Stimulated activated CD8-positive, alpha-beta memory T cell treated with anti-CD3 and anti-CD28 coated beads, Interleukin-7, amount 100 ng/mL, for 4 hours (primary cell): ENCODE results near the gene ZC3H6.

ENCODE experiments used
- DNase-seq, 2 donors: peaks; one replicate each; pipeline ENCODE4 v3.0.0-alpha.2; 2020; ENCODE audit warnings: low read depth in 2 of 2

Gene ZC3H6

DNA sequence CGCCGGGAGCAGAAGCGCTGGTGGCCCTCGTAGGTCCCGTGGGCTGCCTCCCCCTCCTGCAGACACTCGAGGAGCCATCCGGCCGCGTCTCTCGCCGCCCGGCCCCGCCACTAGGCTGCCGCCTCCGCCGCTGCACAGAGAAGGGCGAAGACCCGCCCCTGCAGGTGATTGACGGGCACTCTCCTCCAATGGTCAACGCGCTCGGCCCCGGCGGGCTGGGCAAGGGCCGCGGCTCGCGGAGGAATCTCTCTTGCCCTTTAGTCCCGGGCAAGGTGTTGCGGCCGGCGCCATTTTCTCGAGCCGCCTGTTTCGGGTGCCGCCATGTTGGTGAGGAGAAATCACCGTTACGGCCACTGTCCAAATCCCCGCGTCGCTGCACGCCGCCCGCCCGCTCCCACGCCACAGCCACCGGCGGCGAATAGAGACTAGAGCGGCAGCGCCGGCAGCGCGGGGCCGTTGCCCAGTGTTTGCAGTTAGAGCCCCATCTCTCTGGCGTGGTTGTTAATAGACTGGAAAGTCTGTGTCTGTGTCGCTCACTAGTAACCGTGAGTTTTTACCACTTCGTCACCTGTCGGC, at the start of gene ZC3H6:
Gene ZC3H6 (plus strand): TSS at position 287 of the 576 bp plus-strand sequence. CDS start 398 bp downstream, outside the sequence.
- peak; percentile 97 to 98 for DNase-seq

DNA sequence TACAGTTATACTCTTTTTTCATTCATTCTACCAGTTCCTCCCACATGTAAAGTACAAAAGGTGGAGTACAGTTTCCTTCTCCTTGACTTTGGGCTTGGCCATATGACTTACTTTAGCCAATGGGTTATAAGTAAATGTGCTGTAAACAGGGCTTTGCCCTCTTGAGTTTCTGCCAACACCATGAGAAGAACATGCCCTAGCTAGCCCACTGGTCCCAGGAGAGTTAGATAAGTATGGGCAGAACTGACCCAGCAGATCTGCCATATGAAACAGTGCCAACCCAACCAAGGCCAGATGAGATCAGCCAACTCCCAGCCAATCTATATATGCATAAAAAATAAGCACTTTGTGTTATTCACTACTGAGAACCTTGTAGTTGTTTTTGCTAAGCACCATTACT, 46.0 kb upstream of the ZC3H6 start:
- no peak for DNase-seq

DNA sequence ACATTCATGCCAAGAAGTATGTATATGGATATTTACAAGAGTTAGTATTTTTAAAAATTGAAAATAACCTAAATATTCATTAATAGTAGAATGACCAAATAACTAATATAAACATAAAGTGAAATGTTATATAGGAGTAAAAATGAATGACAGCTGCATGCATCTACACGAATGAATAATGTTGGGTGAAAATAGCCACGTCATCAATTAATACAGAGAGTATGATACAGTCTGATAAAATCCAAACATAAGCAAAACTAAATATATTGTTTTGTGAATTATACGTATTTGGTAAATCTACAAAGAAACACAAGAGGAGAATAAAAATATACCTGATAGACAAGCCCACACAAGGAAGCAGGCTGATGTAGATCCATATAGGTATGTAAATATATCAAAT, 45.0 kb upstream of the ZC3H6 start:
- no peak for DNase-seq

DNA sequence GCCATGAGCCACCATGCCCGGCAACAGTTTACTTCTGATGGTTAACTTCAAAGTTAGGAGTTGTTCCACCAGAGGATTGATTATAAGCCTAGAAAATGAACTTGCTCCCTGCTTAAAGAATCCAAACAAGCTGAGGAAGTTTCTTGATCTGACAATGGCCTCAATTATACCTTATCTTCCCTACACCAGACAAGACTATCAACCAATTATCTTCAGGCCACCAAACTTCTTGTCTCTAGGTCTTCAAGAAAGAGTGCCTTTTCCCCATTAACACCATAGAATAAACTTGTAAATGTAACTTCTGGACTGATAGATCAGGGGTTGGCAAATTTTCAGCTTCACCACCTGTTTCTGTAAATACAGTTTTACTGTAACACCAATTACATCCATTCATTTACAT, 35.5 kb upstream of the ZC3H6 start:
- DNase-seq, result no peak

- DNase-seq, result no peak
Observed at GRCh38 chr2:112242384-112242783, 33.0 kb upstream of the ZC3H6 start.

- DNase-seq, result no peak
Observed at GRCh38 chr2:112243233-112243632, 32.2 kb upstream of the ZC3H6 start.

DNA sequence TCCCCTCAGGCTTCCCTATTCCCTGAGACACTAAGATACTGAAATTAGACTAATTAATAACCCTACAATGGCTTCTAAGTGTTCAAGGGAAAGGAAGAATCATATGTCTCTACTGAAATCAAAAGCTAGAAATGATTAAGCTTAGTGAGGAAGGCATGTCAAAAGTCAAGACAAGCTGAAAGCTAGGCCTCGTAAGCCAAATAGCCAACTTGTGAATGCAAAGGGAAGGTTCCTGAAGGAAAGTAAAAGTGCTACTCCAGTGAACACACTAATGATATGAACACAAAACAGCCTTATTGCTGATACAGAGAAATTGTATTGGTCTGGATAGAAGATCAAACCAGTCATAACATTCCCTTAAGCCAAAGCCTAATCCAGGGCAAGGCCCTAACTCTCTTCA, 30.5 kb upstream of the ZC3H6 start:
- DNase-seq, result no peak

DNA sequence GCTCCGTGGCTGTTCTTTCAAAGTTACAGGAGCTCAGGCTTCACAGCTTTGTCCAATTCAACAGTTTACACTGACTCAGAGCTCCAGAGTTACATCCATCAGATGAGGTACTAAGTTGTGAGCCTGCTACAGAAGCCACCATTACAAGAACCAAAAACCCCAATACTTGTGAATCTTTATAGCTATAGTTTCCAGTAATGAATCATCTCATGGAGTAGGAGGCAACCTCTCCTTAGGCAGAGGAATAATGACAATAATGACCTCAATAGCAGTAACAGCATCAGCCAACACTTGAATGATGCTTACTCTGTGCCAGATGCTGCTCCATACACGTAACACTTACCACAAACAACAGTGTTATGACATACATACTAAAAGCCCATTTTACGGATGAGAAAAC, 24.1 kb upstream of the ZC3H6 start:
- no peak for DNase-seq

GRCh38 chr2:112253261-112253815, 22.1 kb upstream of the ZC3H6 start:
- no peak for DNase-seq

GRCh38 chr2:112254466-112255240, 20.7 kb upstream of the ZC3H6 start, which contains the start of gene ZC3H8:
ZC3H8 (minus strand) TSS chr2:112255042; CDS start chr2:112254981, 61 bp downstream.
- DNase-seq, result peak; percentile 91 to 94

DNA sequence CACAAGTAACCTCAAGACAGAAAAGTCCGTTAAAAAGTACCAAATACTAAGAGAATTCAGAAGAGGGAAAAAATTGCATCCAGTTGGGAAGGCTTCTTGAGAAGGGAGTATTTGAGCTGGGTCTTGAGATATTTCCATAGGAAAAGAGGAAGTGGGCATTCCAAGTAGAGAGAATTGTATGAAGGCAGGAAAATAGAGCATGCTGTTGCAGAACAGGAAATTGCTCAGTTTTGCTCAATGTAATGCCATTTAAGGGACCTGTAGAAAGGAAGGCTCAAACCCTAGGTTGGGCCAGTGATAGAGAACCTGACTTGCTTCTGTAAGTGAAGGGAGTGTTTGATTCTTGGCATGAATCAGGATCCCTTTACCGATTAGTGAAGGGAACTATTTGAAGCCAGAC, 19.5 kb upstream of the ZC3H6 start:
- no peak for DNase-seq

DNA sequence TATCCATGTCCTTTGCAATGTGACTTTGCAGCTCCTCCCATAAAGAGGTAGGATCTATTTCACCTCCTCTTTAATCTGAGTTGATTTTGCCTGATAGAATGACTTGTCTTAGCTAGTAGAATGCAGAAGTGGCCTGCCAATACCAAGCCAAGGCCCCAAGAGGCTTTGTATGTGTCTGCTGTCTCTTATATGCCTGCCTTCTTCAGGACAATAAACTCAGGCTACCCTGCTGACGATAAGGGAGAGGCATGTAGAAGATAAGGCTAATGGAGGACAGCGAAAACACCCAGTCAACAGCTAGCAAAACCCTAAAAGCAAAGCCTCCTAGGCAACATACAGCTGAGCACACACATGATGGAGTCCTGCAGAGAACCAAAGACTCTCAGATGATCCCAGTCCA, 18.7 kb upstream of the ZC3H6 start:
- no peak for DNase-seq

GRCh38 chr2:112257575-112257974, 17.8 kb upstream of the ZC3H6 start:
- DNase-seq, result no peak

GRCh38 chr2:112259509-112260294, 15.7 kb upstream of the ZC3H6 start:
- DNase-seq, result peak; percentile 70 to 74

DNA sequence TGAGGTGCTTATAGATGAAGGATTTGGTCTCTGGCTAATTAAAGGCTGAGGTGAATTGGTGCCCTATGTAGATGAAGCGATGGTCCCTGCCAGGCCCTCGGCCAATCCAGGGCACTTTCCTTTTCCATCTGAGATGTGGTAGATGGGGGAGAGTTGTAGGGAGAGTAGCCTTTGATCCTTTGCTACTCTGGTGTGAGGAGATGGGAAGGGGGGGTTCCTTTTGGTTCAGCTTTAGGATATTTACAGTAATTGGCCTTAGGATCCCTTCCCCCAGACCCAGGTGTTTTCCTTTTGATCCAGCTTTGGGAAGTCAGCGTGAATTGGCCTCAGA, 15.1 kb upstream of the ZC3H6 start:
- DNase-seq, result no peak

DNA sequence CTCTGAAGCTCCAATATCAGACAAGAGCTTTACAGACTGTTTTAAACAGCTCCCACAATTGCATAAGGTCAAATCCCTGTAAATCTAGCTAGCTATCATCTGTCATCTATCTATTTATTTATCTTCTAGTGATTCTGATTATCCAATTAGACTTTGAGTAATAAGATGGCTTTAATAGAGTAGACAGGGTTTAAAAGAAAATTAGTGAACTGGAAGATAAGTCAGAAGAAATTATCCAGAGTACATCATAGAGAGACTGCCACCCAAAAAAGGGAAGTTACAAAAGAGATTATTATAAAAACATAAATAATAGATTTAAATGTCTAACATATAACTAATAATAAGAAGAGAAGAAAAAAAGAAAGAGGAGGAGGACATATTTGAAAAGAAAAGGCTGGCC, 12.5 kb upstream of the ZC3H6 start:
- no peak for DNase-seq

DNA sequence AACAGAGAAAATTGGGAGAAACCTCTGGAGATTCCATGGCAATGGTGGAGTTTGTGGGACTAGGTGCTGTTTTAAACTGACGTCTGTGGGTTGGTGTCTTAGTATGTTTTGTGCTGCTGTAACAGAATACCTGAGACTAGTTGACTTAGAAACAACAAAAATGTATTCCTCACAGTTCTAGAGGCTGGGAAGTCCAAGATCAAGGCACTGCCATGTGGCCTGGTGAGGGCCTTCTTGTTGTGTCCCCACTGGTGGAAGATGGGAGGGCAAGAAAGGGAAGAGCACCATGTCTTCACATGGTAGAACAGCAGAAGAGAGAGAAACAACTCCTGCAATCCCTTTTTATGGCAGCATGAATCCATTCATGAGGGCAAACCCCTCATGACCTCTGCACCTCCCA, 6.8 kb upstream of the ZC3H6 start:
- DNase-seq, result no peak

GRCh38 chr2:112272669-112273068, 2.7 kb upstream of the ZC3H6 start:
- DNase-seq, result no peak

DNA sequence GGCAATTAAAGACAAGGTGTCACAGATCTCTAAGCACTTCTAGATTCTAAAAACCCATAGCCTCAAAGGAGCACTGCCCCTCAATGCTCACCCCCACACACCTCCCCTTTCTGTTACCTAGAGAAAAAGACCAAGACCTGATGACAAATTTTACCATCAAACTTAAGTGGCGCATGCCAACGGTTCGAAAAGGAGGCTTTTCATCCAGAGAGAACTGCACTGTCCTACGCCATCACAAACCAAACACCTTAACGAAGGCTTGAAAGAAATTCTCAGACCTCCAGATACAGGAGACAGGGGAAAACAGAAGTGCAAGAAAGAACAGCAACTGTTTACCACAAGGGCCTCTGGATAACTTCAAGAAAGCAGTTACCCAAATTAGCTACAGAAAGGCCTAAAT, 2.0 kb upstream of the ZC3H6 start:
- DNase-seq, result no peak

GRCh38 chr2:112275887-112276773, 733 bp downstream of the ZC3H6 start:
- DNase-seq, result peak; percentile 69 to 76

- no peak for DNase-seq
Observed at GRCh38 chr2:112276954-112277353, 1.6 kb downstream of the ZC3H6 start.
